ENCODE measurements around the gene DHX34. TPM values are rescaled to one million over a fixed set of nuclear protein-coding genes. Genes with fewer than 3 reads are reported as not detected.
A peak's percentile ranks its signal among the peaks of the same experiment; 100 is the strongest.
"Not testable (repeated sequence)": the region's sequence is repeated elsewhere in the genome, so short reads cannot be mapped to it uniquely, and the experiment has no call there.

DHX34 gene
- total RNA-seq, 1 experiment from 2014 or later: 25.3 TPM

DNA sequence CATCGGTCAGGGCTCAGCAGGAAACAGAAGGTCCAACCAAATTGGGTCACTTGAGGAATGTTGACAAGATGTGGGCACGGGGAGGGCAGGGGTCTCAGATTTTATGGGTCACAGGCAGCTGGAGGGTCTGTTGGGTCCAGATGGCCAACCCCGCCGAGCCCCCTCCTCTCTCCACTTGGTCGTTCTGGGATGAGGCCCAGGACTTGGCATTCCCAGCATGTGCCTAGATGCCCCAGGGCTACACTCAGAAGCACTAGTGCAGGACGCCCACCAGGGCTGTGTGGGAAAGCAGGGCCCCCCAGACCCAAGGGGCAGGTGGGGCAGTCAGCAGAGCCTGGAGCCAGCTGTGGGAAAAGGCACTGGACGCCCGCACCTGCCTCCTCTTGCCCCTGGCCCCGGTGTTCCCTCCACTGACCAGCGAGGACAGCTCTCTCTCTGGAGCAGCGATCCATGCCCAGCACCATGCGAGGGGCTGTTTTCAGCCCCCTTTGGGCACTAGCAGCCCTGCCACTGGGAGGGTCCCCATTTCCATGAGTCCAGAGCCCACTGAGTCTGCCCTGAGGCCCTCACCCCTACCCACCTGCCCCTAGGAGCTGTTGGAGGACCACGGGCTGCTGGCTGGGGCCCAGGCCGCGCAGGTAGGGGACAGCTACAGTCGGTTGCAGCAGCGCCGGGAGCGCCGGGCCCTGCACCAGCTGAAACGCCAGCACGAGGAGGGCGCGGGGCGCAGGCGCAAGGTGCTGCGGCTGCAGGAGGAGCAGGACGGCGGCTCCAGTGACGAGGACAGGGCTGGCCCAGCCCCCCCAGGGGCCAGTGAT, 26.0 kb downstream of the DHX34 start:
- no peak for DNase-seq
- no peaks in the 10 kb centered on the region for H3K9me3 ChIP-seq
- H3K4me3 ChIP-seq: no peak overlapping the region
- H3K27me3 ChIP-seq: no peaks in the 10 kb centered on the region
- peaks cover 81% of the 10 kb centered on the region for H3K36me3 ChIP-seq

DNA sequence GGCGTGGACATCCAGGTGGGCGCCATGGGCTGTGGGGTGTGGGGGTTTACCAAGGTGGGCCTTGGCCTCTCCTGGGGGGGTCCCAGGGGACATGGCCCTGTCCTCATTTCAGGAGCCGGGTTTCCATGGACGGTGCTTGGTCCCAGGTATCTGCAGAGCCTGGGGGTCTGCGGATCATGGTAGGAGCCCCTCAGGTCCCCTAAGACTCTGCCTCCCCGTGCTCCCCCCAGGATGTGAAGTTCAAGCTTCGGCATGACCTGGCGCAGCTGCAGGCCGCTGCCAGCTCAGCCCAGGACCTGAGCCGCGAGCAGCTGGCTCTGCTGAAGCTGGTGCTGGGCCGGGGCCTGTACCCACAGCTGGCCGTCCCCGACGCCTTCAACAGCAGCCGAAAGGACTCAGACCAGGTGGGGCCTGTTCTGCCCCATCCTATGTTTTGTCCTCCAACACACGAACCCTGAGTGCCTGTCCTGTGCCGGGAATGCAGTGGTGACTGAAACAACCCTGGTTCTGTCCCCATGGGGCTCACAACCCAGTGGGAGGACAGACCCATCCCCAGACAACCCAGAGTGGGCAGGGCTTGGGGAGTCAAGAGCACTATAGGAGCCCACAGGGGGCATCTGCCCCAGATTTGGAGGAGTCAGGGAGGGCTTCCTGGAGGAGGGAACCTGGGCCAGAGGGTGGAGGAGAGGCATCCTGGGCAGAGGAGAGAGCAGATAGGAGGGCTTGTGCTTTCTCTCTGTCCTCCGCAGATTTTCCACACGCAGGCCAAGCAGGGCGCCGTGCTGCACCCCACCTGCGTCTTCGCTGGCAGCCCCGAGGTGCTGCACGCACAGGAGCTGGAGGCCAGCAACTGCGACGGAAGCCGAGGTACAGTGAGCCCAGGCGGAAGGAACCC, 26.8 kb downstream of the DHX34 start:
- no peak for DNase-seq

DNA sequence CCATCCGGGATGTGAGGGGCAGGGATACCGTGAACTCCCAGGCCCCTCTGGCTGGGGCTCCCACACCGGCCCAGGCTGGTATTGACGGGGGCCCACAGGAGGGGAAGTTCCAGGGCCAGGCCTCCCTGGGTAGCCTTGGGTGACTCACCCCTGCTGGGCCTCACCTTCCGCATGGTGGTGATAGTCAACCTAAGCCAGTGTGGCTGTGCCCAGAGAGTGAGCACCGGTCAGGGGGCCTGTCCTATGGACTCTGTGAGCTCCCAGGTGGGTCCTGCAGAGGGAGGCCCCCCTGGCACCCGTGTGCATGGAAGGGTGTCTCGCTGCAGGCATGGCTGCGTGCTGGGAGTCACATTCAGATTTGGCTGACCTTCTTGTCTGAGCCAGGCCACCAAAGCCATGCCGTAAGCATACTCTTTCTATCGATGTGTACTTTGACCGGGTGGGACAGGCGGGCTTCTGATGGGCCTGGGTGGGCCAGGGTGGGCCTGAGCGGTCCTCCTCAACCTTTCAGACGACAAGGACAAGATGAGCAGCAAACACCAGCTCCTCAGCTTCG, 27.6 kb downstream of the DHX34 start:
- DNase-seq: no peak
- Histone ChIP-seq H3K4me3 (no peak overlapping the region), H3K27me3 (no peaks in the 10 kb centered on the region), H3K36me3 (peaks cover 81% of the 10 kb centered on the region), H3K9me3 (no peaks in the 10 kb centered on the region)

More for the DNA sequence above, 26.8 kb downstream of the DHX34 start:
- no peaks in the 10 kb centered on the region for H3K9me3 ChIP-seq
- no peaks in the 10 kb centered on the region for H3K27me3 ChIP-seq
- no peak overlapping the region for H3K4me3 ChIP-seq
- H3K36me3 ChIP-seq: peaks cover 81% of the 10 kb centered on the region

DNA sequence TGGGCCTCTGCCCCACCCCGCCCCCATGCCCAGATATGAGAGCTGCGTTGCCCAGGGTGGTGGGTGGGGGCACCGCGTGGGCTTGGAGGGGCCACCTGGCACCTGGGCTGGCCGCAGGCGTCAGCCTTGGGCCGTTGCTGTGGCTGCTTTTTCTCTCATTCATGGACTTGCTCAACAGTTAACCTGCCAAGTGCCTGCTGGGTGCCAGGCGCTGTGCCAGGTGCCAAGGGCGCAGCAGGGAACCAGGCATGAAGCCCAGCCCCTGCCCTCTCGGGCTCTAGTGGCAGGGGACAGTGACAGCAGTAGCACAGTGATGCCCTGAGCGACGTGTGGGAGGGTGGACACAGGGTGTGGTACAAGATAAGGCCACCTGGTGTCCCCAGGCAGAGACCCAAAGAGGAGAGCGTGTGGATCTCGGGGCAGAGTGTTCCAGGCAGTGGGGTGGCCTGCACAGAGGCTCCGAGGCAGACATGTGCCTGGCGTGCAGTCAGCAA, 28.1 kb downstream of the DHX34 start:
- H3K27me3 ChIP-seq: no peaks in the 10 kb centered on the region
- H3K4me3 ChIP-seq: no peak overlapping the region
- H3K9me3 ChIP-seq: no peaks in the 10 kb centered on the region
- DNase-seq: peak; percentile 33
- peaks cover 80% of the 10 kb centered on the region for H3K36me3 ChIP-seq

DNA sequence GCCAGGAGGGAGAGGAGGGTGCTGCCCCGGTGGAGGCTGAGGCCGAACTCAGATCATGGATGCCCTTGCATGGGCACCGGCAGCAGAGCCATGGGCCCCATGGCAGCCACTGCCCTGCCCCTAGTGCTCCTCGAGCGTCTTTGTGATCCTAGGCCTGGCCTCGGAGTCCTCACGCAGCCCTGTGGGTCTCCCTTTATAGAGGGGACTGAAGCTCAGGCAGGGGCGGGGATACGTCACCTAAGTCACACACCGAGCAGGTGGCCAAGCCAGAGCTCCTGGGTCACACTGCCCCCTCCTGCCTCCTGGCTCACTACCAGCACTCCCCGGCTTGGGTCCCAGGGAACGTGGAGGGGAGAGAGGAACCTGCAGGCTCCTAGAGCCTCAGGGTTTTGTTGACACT, 28.7 kb downstream of the DHX34 start:
- Histone ChIP-seq H3K4me3 (no peak overlapping the region), H3K9me3 (no peaks in the 10 kb centered on the region), H3K27me3 (no peaks in the 10 kb centered on the region), H3K36me3 (peaks cover 76% of the 10 kb centered on the region)
- no peak for DNase-seq

DNA sequence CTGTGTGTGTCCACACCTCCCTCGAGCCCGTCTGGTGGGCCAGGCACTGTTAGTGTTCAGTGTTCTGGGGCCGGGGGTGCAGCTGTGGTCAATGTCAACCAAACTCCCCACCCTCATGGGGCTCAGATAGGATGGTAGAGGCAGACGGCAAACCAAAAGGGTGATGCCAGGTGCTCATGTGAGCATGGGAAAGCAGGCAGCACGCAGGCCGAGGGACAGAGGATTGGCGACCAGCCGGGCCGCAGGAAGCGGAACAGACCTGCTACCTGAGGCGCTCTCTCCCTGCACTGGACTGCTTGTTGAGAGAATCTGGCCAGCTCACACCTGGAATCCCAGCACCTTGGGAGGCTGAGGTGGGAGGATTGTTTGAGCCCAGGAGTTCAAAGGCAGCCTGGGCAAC, 29.1 kb downstream of the DHX34 start:
- no peak for DNase-seq

DNA sequence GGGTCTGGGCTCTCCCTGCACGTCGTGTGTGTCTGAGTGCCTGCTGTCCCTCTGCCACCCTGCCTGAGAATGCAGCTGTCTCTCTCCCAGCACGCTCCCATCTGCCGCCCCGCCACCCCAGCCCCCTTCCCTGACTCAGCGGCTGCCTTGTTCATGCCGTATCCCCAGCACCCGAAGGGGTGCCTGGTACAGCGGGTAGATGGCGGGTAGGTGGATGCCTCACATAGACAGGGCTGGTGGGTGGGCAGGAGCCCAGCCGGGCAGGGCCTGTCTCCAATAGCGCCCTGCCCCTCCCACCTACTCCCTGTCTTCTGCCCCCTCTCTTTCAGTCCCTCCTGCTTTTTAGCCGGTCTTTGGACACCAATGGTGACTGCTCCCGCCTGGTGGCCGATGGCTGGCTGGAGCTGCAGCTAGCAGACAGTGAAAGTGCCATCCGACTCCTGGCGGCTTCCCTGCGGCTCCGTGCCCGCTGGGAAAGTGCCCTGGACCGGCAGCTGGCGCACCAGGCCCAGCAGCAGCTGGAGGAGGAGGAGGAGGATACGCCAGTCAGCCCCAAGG, 30.3 kb downstream of the DHX34 start:
- no peaks in the 10 kb centered on the region for H3K9me3 ChIP-seq
- H3K27me3 ChIP-seq: no peaks in the 10 kb centered on the region
- no peak overlapping the region for H3K4me3 ChIP-seq
- peaks cover 60% of the 10 kb centered on the region for H3K36me3 ChIP-seq
- DNase-seq: no peak

More for the DNA sequence above, 29.1 kb downstream of the DHX34 start:
- Histone ChIP-seq H3K36me3 (peaks cover 71% of the 10 kb centered on the region), H3K4me3 (no peak overlapping the region), H3K9me3 (no peaks in the 10 kb centered on the region), H3K27me3 (no peaks in the 10 kb centered on the region)

DNA sequence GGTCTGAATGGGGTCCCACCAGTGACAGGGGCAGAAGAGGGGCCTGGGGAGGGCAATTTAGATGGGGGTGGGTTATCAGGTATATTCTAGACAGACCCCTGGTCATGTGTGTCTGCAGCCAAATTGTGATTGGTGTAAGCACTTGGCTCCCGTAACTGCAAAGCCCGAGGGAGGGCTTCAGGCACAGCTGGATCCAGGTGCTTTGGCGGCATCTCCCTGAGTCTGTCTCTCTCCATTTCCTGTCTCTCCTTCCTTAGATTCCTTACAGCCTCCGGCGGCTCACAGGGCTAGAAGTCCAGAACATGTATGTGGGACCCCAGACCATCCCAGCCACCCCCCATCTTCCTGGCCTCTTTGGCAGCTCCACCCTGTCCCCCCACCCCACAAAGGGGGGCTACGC, 31.4 kb downstream of the DHX34 start:
- DNase-seq: no peak
- no peaks in the 10 kb centered on the region for H3K9me3 ChIP-seq
- H3K4me3 ChIP-seq: no peak overlapping the region
- peaks cover 51% of the 10 kb centered on the region for H3K36me3 ChIP-seq
- H3K27me3 ChIP-seq: no peaks in the 10 kb centered on the region; the same call in 1 of the 2 replicates

DNA sequence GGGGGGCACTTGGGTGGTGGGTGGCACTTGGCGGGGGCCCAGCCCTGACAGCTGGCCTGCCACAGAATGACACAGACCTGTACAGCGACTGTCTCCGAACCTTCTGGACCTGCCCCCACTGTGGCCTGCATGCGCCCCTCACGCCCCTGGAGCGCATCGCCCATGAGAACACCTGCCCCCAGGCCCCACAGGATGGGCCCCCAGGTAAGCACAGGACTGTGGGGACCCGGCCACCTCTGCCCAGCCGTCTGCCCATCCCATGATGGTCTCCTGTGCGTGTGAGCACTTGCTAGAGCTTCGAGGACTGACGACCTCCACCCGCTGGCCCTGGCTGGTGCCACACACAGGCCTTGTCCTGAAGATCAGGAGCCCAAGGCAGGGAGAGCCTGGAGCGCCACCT, 32.0 kb downstream of the DHX34 start:
- no peaks in the 10 kb centered on the region for H3K9me3 ChIP-seq
- peaks cover 45% of the 10 kb centered on the region for H3K36me3 ChIP-seq
- H3K27me3 ChIP-seq: no peaks in the 10 kb centered on the region; the same call in 1 of the 2 replicates
- no peak for DNase-seq
- no peak overlapping the region for H3K4me3 ChIP-seq

DNA sequence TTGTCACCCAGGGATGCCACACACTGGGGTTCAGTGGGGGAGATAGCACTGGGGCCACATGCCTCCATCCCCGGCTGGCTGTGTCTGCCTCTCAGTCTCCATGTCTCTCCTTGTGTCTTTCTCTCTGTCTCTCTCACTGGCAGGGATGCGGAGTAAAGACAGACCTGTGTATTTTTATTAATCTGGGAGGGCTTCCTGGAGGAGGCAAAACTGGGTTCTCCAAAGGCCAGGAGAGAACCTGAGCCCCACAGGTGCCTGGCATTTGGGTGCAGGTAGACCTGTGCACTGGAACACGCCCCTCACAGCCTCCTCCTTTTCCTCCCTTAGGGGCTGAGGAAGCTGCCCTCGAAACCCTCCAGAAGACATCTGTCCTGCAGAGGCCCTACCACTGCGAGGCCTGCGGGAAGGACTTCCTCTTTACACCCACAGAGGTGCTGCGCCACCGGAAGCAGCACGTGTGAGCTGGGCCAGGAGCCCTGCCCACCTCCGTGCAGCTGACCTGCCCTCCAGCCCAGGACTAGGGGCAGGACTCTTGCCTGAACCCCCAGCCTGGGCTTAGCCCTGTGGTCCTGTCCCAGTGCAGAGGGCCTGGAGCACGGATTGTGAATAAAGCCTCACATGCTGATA, 32.7 kb downstream of the DHX34 start:
- Histone ChIP-seq H3K9me3 (no peaks in the 10 kb centered on the region), H3K4me3 (no peak overlapping the region), H3K27me3 (no peaks in the 10 kb centered on the region; the same call in 1 of the 2 replicates), H3K36me3 (peaks cover 38% of the 10 kb centered on the region)
- no peak for DNase-seq

DNA sequence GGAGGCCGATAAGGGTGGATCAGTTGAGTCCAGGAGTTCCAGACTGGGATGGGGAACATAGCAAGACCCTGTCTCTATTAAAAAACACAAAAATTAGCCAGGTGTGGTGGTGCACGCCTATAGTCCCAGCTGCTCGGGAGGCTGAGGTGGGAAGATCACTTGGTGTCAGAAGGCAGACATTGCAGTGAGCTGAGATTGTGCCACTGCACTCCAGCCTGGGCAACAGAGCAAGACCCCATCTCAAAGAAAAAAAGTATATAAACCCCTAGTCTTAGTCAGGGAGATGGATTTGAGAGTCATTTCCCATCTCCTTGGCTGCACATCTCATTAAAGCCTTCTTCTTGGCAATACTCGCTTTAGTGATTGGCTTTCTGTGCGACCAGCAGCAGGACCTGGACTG, 34.8 kb downstream of the DHX34 start:
- peaks cover 29% of the 10 kb centered on the region for H3K36me3 ChIP-seq
- H3K9me3 ChIP-seq, H3K4me3 ChIP-seq, H3K27me3 ChIP-seq, DNase-seq: not testable (repeated sequence)

DNA sequence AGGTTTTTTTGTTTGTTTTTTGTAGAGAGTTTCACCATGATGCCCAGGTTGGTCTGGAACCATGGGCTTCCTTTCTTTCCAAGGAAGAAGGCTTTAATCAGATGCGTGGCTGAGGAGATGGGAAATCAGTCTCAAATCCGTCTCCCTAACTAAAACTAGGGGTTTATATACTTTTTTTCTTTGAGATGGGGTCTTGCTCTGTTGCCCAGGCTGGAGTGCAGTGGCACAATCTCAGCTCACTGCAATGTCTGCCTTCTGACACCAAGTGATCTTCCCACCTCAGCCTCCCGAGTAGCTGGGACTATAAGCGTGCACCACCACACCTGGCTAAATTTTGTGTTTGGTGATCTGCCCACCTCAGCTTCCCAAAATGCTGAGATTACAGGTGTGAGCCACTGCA, 35.4 kb downstream of the DHX34 start:
- H3K36me3 ChIP-seq: peaks cover 26% of the 10 kb centered on the region
- not testable (repeated sequence) for H3K4me3 ChIP-seq, H3K9me3 ChIP-seq, H3K27me3 ChIP-seq, DNase-seq

DNA sequence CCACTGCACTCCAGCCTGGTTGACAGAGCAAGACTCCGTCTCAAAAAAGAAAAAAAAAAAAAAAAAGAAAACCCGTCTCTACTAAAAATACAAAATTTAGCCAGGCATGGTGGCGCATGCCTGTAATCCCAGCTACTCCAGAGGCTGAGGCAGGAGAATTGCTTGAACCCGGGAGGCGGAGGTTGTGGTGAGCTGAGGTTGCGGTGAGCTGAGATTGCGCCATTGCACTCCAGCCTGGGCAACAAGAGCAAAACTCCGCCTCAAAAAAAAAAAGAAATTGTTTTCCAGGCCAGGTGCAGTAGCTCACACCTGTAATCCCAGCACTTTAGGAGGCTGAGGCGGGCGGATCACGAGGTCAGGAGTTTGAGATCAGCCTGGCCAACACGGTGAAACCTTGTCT, 37.5 kb downstream of the DHX34 start:
- not testable (repeated sequence) for H3K27me3 ChIP-seq, H3K36me3 ChIP-seq, H3K4me3 ChIP-seq, DNase-seq, H3K9me3 ChIP-seq

DNA sequence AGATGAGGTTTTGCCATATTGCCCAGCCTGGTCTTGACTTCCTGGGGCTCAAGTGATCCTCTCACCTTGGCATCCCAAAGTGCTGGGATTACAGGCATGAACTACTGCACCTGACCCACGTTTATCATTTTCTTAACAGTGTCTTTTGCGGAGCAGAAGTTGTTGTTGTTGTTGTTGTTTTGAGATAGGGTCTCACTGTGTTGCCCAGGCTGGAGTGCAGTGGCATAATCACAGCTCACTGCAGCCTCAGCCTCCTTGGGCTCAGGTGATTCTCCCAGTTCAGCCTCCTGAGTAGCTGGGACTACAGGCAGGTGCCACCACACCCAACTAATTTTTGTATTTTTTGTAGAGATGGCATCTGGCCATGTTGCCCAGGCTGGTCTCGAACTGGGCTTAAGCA, 38.5 kb downstream of the DHX34 start:
- H3K27me3 ChIP-seq, H3K4me3 ChIP-seq, H3K36me3 ChIP-seq, DNase-seq, H3K9me3 ChIP-seq: not testable (repeated sequence)

DNA sequence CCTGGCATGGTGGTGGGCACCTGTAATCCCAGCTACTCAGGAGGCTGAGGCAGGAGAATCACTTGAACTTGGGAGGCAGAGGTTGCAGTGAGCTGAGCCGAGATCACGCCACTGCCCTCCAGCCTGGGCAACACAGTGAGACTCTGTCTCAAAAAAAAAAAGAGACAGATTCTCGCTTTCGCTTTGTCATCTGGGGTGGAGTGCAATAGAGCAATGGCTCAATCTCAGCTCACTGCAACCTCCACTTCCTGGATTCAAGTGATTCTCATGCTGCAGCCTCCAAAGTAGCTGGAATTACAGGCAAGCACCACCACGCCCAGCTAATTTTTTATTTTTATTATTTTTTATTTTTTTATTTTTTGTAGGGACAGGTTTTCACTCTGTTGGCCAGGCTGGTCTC, 39.6 kb downstream of the DHX34 start:
- not testable (repeated sequence) for H3K9me3 ChIP-seq, DNase-seq, H3K4me3 ChIP-seq, H3K36me3 ChIP-seq, H3K27me3 ChIP-seq

DNA sequence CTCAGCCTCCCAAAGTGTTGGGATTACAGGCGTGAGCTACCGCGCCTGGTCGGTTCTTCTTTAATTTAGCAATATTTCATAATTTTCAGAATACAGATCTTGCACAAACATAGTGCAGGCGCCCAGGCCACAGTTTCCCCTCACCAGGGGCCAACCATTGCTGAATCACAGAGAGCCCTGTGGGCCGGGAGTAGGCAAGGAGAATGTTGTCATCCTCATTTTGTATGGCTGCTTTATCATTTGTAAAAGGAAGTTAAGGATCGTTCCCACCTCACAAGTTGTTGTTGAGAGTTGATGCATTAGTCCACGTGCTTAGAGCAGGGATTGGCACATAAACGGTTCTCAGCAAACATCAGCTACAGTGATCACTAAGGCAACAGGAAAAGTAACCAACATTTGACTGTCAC, 40.0 kb downstream of the DHX34 start:
- H3K36me3 ChIP-seq: no peaks in the 10 kb centered on the region
- H3K4me3 ChIP-seq: no peak overlapping the region
- no peak for DNase-seq

More for the DNA sequence above, 40.0 kb downstream of the DHX34 start:
- no peaks in the 10 kb centered on the region for H3K9me3 ChIP-seq
- H3K27me3 ChIP-seq: no peaks in the 10 kb centered on the region; the same call in 1 of the 2 replicates

Data from MG63 (cell line).